ENCODE data around the gene RPH3AL. TPM values are rescaled to one million over a fixed set of nuclear protein-coding genes. Genes with fewer than 3 reads are reported as not detected.
"Not testable (repeated sequence)": the region's sequence is repeated elsewhere in the genome, so short reads cannot be mapped to it uniquely, and the experiment has no call there.

Gene RPH3AL
- total and polyA plus RNA-seq, 4 donors: 1.6 to 18.1 (median 8.0) TPM

GRCh38 chr17:245611-246010 lies 107.0 kb downstream of the RPH3AL start:
- Histone ChIP-seq H3K4me3 (ENCODE audit: low read length in 2 of 2) (no peak overlapping the region), H3K9me3 (ENCODE audit: control insufficient read depth, low read length) (no peaks in the 10 kb centered on the region), H3K27me3 (ENCODE audit: control insufficient read depth in 1 of 2, insufficient read depth in 2 of 2, low read length in 1 of 2) (no peaks in the 10 kb centered on the region), H3K4me1 (ENCODE audit: control insufficient read depth in 1 of 2, insufficient read depth in 2 of 2, low read length in 2 of 2) (no peaks in the 10 kb centered on the region), H3K27ac (ENCODE audit: low read depth in 1 of 2, low read length in 2 of 2) (no peak overlapping the region), H3K36me3 (ENCODE audit: control insufficient read depth in 1 of 2, insufficient read depth in 2 of 2, low read length in 1 of 2) (no peaks in the 10 kb centered on the region)
- WGBS, 2 donors: 92 to 93% methylated on average over 13 of the region's 13 CpGs
- ATAC-seq (ENCODE audit: low FRiP score) (no peak), DNase-seq (peak; percentile 30 to 43)
- intact Hi-C loops (cut with DNase I): no loop called here

GRCh38 chr17:245020-245419 lies 107.6 kb downstream of the RPH3AL start:
- no peak for ATAC-seq (ENCODE audit: low FRiP score)
- H3K4me3 ChIP-seq (ENCODE audit: low read length in 2 of 2): no peak overlapping the region
- H3K36me3 ChIP-seq (ENCODE audit: control insufficient read depth in 1 of 2, insufficient read depth in 2 of 2, low read length in 1 of 2): no peaks in the 10 kb centered on the region
- WGBS, 2 donors: 93 to 96% methylated on average over 7 of the region's 7 CpGs
- intact Hi-C loops (cut with DNase I): no loop called here
- H3K9me3 ChIP-seq (ENCODE audit: control insufficient read depth, low read length): no peaks in the 10 kb centered on the region
- no peaks in the 10 kb centered on the region for H3K27me3 ChIP-seq (ENCODE audit: control insufficient read depth in 1 of 2, insufficient read depth in 2 of 2, low read length in 1 of 2)
- peak in 1 of 2 donors; percentile 41 for DNase-seq
- H3K27ac ChIP-seq (ENCODE audit: low read depth in 1 of 2, low read length in 2 of 2): no peak overlapping the region
- H3K4me1 ChIP-seq (ENCODE audit: control insufficient read depth in 1 of 2, insufficient read depth in 2 of 2, low read length in 2 of 2): no peaks in the 10 kb centered on the region

GRCh38 chr17:243924-244323 lies 108.7 kb downstream of the RPH3AL start:
- H3K27ac ChIP-seq (ENCODE audit: low read depth in 1 of 2, low read length in 2 of 2); DNase-seq; H3K36me3 ChIP-seq (ENCODE audit: control insufficient read depth in 1 of 2, insufficient read depth in 2 of 2, low read length in 1 of 2); intact Hi-C loops (cut with DNase I); H3K4me3 ChIP-seq (ENCODE audit: low read length in 2 of 2); H3K9me3 ChIP-seq (ENCODE audit: control insufficient read depth, low read length); ATAC-seq (ENCODE audit: low FRiP score); H3K27me3 ChIP-seq (ENCODE audit: control insufficient read depth in 1 of 2, insufficient read depth in 2 of 2, low read length in 1 of 2); H3K4me1 ChIP-seq (ENCODE audit: control insufficient read depth in 1 of 2, insufficient read depth in 2 of 2, low read length in 2 of 2): not testable (repeated sequence)

GRCh38 chr17:238964-239259 lies 113.7 kb downstream of the RPH3AL start:
- intact Hi-C loops (cut with DNase I): no loop called here
- WGBS, 2 donors: 65 to 77% methylated on average over 4 of the region's 4 CpGs

GRCh38 chr17:238071-238963 lies 114.3 kb downstream of the RPH3AL start:
- DNase-seq: peak in 1 of 2 donors; percentile 37
- Histone ChIP-seq H3K4me1 (ENCODE audit: control insufficient read depth in 1 of 2, insufficient read depth in 2 of 2, low read length in 2 of 2) (no peaks in the 10 kb centered on the region), H3K27me3 (ENCODE audit: control insufficient read depth in 1 of 2, insufficient read depth in 2 of 2, low read length in 1 of 2) (no peaks in the 10 kb centered on the region), H3K36me3 (ENCODE audit: control insufficient read depth in 1 of 2, insufficient read depth in 2 of 2, low read length in 1 of 2) (no peaks in the 10 kb centered on the region), H3K9me3 (ENCODE audit: control insufficient read depth, low read length) (no peaks in the 10 kb centered on the region), H3K27ac (ENCODE audit: low read depth in 1 of 2, low read length in 2 of 2) (no peak overlapping the region), H3K4me3 (ENCODE audit: low read length in 2 of 2) (no peak overlapping the region)
- ATAC-seq (ENCODE audit: low FRiP score): no peak
- intact Hi-C loops (cut with DNase I): no loop called here
- 85 to 92% methylated on average over 23 of the region's 23 CpGs for WGBS, 2 donors

More at GRCh38 chr17:238964-239259, 113.7 kb downstream of the RPH3AL start:
- no peak for ATAC-seq (ENCODE audit: low FRiP score)
- H3K4me1 ChIP-seq (ENCODE audit: control insufficient read depth in 1 of 2, insufficient read depth in 2 of 2, low read length in 2 of 2): no peaks in the 10 kb centered on the region
- H3K27me3 ChIP-seq (ENCODE audit: control insufficient read depth in 1 of 2, insufficient read depth in 2 of 2, low read length in 1 of 2): no peaks in the 10 kb centered on the region
- H3K27ac ChIP-seq (ENCODE audit: low read depth in 1 of 2, low read length in 2 of 2): no peak overlapping the region
- H3K9me3 ChIP-seq (ENCODE audit: control insufficient read depth, low read length): no peaks in the 10 kb centered on the region
- H3K4me3 ChIP-seq (ENCODE audit: low read length in 2 of 2): no peak overlapping the region
- peak in 1 of 2 donors; percentile 51 for DNase-seq
- no peaks in the 10 kb centered on the region for H3K36me3 ChIP-seq (ENCODE audit: control insufficient read depth in 1 of 2, insufficient read depth in 2 of 2, low read length in 1 of 2)

GRCh38 chr17:237406-237955 lies 115.1 kb downstream of the RPH3AL start:
- Histone ChIP-seq H3K27me3 (ENCODE audit: control insufficient read depth in 1 of 2, insufficient read depth in 2 of 2, low read length in 1 of 2) (no peaks in the 10 kb centered on the region), H3K27ac (ENCODE audit: low read depth in 1 of 2, low read length in 2 of 2) (no peak overlapping the region)

GRCh38 chr17:236641-237405 lies 115.8 kb downstream of the RPH3AL start:
- DNase-seq: peak; percentile 17 to 65
- Histone ChIP-seq H3K27me3 (ENCODE audit: control insufficient read depth in 1 of 2, insufficient read depth in 2 of 2, low read length in 1 of 2) (no peaks in the 10 kb centered on the region), H3K4me1 (ENCODE audit: control insufficient read depth in 1 of 2, insufficient read depth in 2 of 2, low read length in 2 of 2) (no peaks in the 10 kb centered on the region), H3K9me3 (ENCODE audit: control insufficient read depth, low read length) (no peaks in the 10 kb centered on the region), H3K4me3 (ENCODE audit: low read length in 2 of 2) (no peak overlapping the region), H3K36me3 (ENCODE audit: control insufficient read depth in 1 of 2, insufficient read depth in 2 of 2, low read length in 1 of 2) (no peaks in the 10 kb centered on the region), H3K27ac (ENCODE audit: low read depth in 1 of 2, low read length in 2 of 2) (no peak overlapping the region)
- intact Hi-C loops (cut with DNase I): no loop called here
- no peak for ATAC-seq (ENCODE audit: low FRiP score)
- WGBS, 2 donors: 84 to 90% methylated on average over 34 of the region's 34 CpGs

More at GRCh38 chr17:237406-237955, 115.1 kb downstream of the RPH3AL start:
- ATAC-seq (ENCODE audit: low FRiP score) (no peak), DNase-seq (peak in 1 of 2 donors; percentile 53)
- no peaks in the 10 kb centered on the region for H3K4me1 ChIP-seq (ENCODE audit: control insufficient read depth in 1 of 2, insufficient read depth in 2 of 2, low read length in 2 of 2)
- H3K36me3 ChIP-seq (ENCODE audit: control insufficient read depth in 1 of 2, insufficient read depth in 2 of 2, low read length in 1 of 2): no peaks in the 10 kb centered on the region
- H3K9me3 ChIP-seq (ENCODE audit: control insufficient read depth, low read length): no peaks in the 10 kb centered on the region
- 80 to 83% methylated on average over 8 of the region's 8 CpGs for WGBS, 2 donors
- H3K4me3 ChIP-seq (ENCODE audit: low read length in 2 of 2): no peak overlapping the region
- intact Hi-C loops (cut with DNase I): no loop called here

- ATAC-seq (ENCODE audit: low FRiP score): no peak
- intact Hi-C loops (cut with DNase I): no loop called here
Observed at GRCh38 chr17:235831-236640, 116.6 kb downstream of the RPH3AL start.

More at GRCh38 chr17:235831-236640, 116.6 kb downstream of the RPH3AL start:
- H3K27me3 ChIP-seq (ENCODE audit: control insufficient read depth in 1 of 2, insufficient read depth in 2 of 2, low read length in 1 of 2): no peaks in the 10 kb centered on the region
- H3K4me1 ChIP-seq (ENCODE audit: control insufficient read depth in 1 of 2, insufficient read depth in 2 of 2, low read length in 2 of 2): no peaks in the 10 kb centered on the region
- peak in 1 of 2 donors; percentile 67 for DNase-seq
- H3K9me3 ChIP-seq (ENCODE audit: control insufficient read depth, low read length): no peaks in the 10 kb centered on the region
- H3K4me3 ChIP-seq (ENCODE audit: low read length in 2 of 2): no peak overlapping the region
- whole genome bisulfite sequencing, 2 donors: 96% methylated on average over 26 of the region's 26 CpGs
- no peaks in the 10 kb centered on the region for H3K36me3 ChIP-seq (ENCODE audit: control insufficient read depth in 1 of 2, insufficient read depth in 2 of 2, low read length in 1 of 2)
- no peak overlapping the region for H3K27ac ChIP-seq (ENCODE audit: low read depth in 1 of 2, low read length in 2 of 2)

Measured in aorta (tissue), 5 donors.